HG03139 (cell line): ENCODE data around the gene TSHR.
"Not testable (repeated sequence)": the region's sequence is repeated elsewhere in the genome, so short reads cannot be mapped to it uniquely, and the experiment has no call there.

Experiments used
- ATAC-seq: cut with Tn5 transposase; IDR thresholded peaks from one replicate; pipeline ENCODE4 v1.9.1; 2021; ENCODE audit not compliant: unreplicated experiment

Gene TSHR

DNA sequence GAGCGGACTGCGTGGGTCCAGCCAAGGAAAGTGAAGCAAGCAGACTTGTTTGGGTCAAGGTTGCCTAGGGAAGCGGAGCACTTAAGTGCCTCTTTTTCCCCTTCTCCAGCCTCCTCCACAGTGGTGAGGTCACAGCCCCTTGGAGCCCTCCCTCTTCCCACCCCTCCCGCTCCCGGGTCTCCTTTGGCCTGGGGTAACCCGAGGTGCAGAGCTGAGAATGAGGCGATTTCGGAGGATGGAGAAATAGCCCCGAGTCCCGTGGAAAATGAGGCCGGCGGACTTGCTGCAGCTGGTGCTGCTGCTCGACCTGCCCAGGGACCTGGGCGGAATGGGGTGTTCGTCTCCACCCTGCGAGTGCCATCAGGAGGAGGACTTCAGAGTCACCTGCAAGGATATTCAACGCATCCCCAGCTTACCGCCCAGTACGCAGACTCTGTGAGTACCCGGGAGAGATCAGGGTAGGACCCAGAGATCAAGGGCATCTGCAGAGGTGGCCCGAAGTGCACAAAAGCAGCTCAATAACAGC is at the start of gene TSHR:
TSHR (plus strand) TSS at position 206 of the 526 bp plus-strand sequence; CDS start at position 266, 60 bp downstream.
- ATAC-seq: no peak

DNA sequence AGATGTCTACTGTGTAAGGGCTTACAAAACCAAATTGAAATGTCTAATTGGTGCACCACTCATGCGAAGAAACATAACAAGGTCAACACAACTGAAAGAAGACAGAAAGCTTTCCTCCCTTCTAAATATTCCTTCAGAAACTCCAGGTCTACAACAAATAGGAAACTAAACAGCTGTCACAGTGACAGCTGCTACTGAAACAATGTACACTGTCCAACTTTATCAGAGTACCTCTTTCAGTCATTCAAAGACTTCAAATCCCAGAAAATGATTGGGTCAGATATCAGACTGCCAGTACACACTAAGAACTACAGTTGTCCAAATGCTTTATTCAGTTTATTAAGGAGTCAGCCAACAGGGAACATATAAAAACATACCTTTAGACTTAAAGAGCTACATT is 49.1 kb upstream of the TSHR start:
- no peak for ATAC-seq

- ATAC-seq: no peak
Observed at GRCh38 chr14:80906946-80907345, 48.5 kb upstream of the TSHR start.

DNA sequence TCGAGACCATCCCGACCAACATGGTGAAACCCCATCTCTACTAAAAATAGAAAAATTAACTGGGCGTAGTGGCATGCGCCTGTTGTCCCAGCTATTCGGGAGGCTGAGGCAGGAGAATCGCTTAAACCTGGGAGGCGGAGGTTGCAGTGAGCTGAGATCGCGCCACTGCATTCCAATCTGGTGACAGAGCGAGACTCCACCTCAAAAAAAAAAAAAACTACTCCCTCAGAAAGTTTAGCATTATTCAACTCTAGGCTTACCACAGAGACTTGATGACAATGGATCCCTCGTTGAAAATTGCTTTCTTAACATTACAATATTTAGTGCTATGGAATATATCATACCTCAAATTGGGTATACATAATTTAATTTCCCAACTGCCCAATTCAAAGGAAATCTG is 43.4 kb upstream of the TSHR start:
- ATAC-seq: not testable (repeated sequence)

- no peak for ATAC-seq
Observed at GRCh38 chr14:80919622-80920021, 35.8 kb upstream of the TSHR start.

DNA sequence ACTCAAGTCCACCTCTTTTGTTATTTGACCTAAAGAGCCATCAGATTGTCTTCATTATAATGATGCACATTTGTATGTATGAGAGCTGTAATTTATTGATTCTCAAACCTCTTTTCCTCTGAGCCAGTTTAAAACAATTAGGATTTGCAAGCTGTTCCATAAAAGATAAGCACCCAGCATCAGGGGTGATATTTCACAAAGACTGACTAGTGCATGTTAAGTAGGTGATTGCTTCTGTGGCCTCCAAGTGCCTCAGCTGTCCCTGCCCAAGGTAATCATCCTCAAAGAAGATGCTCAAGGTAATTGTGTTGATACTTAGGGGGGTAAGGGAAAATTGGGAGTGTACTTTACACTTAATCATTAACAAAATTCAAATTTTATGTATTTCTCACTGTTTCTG is 32.1 kb upstream of the TSHR start:
- ATAC-seq: no peak

GRCh38 chr14:80924365-80925103 is 30.9 kb upstream of the TSHR start:
- ATAC-seq: no peak

DNA sequence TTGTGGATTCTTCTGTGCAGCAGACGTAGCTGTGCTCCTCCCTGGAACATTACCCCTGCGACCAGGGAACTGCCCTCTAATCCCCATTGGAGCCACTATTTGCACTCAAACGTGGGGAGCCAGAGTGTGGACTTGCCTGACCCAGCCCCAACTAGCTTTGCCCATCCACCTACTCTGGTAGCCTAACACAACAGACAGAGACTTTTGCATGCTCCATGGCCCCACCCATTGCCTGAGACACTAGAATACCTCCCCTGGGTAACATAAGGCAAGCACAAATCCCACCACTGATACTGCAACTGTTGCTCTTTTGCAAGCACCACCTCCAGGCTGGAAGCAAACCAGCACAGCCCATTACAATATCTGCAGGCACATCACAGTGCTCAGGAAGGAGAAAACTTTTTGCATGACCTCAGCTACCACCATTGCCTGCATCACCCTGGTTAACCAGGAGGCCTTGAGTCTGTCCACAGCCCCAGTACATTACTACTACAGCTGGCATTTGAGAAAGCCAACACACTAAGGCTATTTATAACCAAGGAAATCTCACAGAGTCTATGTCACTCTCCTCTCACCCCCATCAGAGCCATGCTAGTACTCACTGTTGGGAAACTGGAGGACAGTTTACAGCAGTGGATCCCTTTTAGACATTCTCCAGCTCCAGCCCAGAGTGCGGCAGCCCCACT is 28.9 kb upstream of the TSHR start:
- no peak for ATAC-seq

- ATAC-seq: no peak
Observed at GRCh38 chr14:80927083-80927989, 28.1 kb upstream of the TSHR start.

DNA sequence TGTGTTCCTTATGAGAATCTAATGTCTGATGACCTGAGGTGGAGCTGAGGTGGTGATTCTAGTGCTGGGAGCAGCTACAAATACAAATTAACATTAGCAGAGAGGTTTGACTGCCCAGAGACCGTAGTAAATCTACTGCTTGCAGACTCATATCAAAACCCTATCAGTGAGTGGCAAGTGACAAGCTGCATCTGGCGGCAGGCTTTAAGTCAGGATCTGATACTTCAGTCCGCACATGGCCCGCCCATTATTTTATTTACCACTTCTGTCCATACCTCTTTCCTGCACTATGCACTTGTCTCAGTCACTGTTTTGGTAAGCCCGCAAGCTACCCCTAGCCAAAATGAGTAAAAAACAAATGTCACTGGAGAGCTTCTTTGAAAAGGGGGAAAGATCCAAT is 25.3 kb upstream of the TSHR start:
- no peak for ATAC-seq

DNA sequence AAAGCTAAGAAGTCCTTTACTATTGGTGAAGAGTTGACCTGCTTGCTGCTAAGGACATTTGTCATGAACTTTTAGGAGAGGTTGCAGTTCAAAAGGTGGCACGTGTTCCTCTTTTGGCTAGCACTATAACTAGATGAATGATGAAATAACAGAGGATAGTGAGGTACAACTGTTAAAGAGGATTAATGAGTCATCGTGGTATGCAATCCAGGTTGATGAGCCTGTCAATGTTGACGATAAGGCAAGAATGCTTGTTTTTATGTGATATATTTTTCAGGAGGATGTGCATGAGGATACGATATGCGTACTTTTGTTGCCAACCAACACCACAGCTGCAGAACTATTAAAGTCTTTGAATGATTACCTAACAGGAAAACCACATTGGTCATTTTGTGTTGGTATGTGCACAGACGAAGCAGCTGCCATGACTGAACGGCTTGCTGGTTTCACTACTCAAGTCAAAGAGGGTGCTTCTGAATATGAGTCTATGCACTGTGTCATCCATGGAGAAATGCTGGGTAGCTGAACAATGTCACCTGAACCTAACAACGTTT is 24.5 kb upstream of the TSHR start:
- peak; percentile 98 for ATAC-seq

DNA sequence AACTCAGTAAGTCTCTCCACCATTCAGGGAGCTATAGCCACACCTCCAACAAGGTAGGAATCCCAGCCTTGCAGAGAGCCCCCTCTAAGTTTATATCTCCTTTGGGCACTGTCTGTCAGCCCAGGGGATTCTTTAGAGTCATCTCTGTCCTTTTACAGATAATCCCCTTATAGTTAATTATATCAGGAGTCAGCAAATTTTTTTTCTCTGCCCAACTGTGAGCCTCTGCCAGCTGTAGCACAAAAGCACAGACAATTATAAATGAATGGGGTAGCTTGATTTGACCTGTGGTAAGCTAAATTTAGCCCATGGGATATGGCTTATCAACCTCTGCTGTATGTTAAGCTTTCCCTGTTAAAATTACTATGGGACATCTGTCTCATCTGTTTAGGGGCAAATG is 22.1 kb upstream of the TSHR start:
- ATAC-seq: no peak

- ATAC-seq: no peak
Observed at GRCh38 chr14:80933686-80934085, 21.7 kb upstream of the TSHR start.

GRCh38 chr14:80940146-80940545 is 15.3 kb upstream of the TSHR start:
- ATAC-seq: peak; percentile 23

GRCh38 chr14:80941241-80942185 is 13.9 kb upstream of the TSHR start, which contains the start of gene CEP128:
Gene CEP128, minus strand, starts transcription at chr14:80941738.
- peak; percentile 97 for ATAC-seq

DNA sequence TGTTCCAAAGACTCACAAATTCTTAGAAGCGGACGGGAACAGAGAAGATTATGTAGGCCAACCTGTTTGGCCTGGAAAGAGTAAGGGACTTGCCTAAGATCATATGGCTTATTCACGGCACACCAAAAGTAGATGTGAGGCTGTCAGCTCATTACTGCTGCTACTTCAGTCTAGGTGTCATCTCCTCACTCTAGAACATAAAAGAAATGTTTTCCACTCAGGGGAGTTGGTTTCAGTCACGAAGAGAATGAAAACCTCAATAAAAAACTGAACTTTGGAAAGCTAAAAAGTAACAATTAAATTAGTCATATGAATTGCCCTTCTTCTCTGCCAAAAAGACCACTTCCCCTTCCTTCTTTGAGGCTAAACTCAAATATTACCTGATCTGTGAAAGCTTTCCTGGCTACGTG is 13.2 kb upstream of the TSHR start:
- ATAC-seq: peak; percentile 11

- no peak for ATAC-seq
Observed at GRCh38 chr14:80944861-80945617, 10.4 kb upstream of the TSHR start.

- ATAC-seq: no peak
Observed at GRCh38 chr14:80946187-80946586, 9.2 kb upstream of the TSHR start.

GRCh38 chr14:80946797-80947196 is 8.6 kb upstream of the TSHR start:
- no peak for ATAC-seq
